Naive B cell (primary cell): ENCODE measurements around the gene INPP5F. TPM values are rescaled to one million over a fixed set of nuclear protein-coding genes. Genes with fewer than 3 reads are reported as not detected.

Source experiments
- ATAC-seq, 2 donors: fragments of 150-1000 bp; cut with Tn5 transposase; 2 replicates each; pipeline ENCODE4 v1.10.0; 2021; ENCODE audit warnings: low read depth in 2 of 2, mild to moderate bottlenecking in 2 of 2, moderate library complexity in 2 of 2
- DNase-seq: peaks from one replicate; pipeline ENCODE4 v3.0.0; 2022
- H3K27ac Mint-ChIP-seq, 6 donors: one replicate each; pipeline ENCODE4 v1.8.0; 2020 to 2022; ENCODE audit warnings: mild to moderate bottlenecking in 6 of 6, mixed read lengths in 6 of 6, moderate library complexity in 5 of 6, inconsistent platforms in 2 of 6
- H3K27me3 Mint-ChIP-seq, 3 donors: one replicate each; pipeline ENCODE4 v1.8.0; 2021 to 2022; ENCODE audit warnings: mixed read lengths in 3 of 3, mild to moderate bottlenecking in 1 of 3
- H3K36me3 Mint-ChIP-seq, 2 donors: one replicate each; pipeline ENCODE4 v1.8.0; 2020 to 2022; ENCODE audit warnings: mixed read lengths in 2 of 2, inconsistent platforms in 1 of 2, mild to moderate bottlenecking in 1 of 2
- H3K4me1 Mint-ChIP-seq, 3 donors: one replicate each; pipeline ENCODE4 v1.8.0; 2020 to 2022; ENCODE audit warnings: mixed read lengths in 3 of 3, inconsistent platforms in 1 of 3, mild to moderate bottlenecking in 1 of 3, moderate library complexity in 1 of 3
- H3K4me3 Mint-ChIP-seq, 8 donors: one replicate each; pipeline ENCODE4 v1.8.0; 2020 to 2022; ENCODE audit warnings: mild to moderate bottlenecking in 8 of 8, mixed read lengths in 8 of 8, moderate library complexity in 8 of 8, inconsistent platforms in 2 of 8
- H3K9me3 Mint-ChIP-seq, 7 donors: one replicate each; pipeline ENCODE4 v1.8.0; 2020 to 2022; ENCODE audit warnings: mixed read lengths in 7 of 7, mild to moderate bottlenecking in 5 of 7, inconsistent platforms in 2 of 7, moderate library complexity in 1 of 7
- polyA plus RNA-seq, 6 donors: library from polyadenylated mRNA; unstranded; fragments of 300-500 nt; fragmentation: Illumina TruSeq; gene quantifications; one replicate each; pipeline ENCODE4 v1.2.3, GENCODE V29; 2021; ENCODE audit warnings: low read depth in 6 of 6

The INPP5F gene
- polyA plus RNA-seq, 6 donors from 2014 or later: 13.0 to 27.1 (median 19.3) TPM

GRCh38 chr10:119805702-119806230 is 79.9 kb downstream of the INPP5F start:
- DNase-seq (no peak), ATAC-seq (no peak)
- peaks cover 0 to 20% (median 9%) of the 10 kb centered on the region in 3 donors for H3K4me1 Mint-ChIP-seq
- H3K4me3 Mint-ChIP-seq: no peak overlapping the region
- H3K36me3 Mint-ChIP-seq: peaks cover 0 to 14% of the 10 kb centered on the region in 2 donors
- peak overlapping the region in 1 of 6 donors; percentile 47 for H3K27ac Mint-ChIP-seq
- no peaks in the 10 kb centered on the region for H3K27me3 Mint-ChIP-seq
- no peaks in the 10 kb centered on the region for H3K9me3 Mint-ChIP-seq

GRCh38 chr10:119806334-119807130 is 80.7 kb downstream of the INPP5F start:
- Mint-ChIP-seq H3K9me3 (no peaks in the 10 kb centered on the region), H3K4me1 (peaks cover 0 to 22% (median 4%) of the 10 kb centered on the region in 3 donors), H3K36me3 (peaks cover 0 to 16% of the 10 kb centered on the region in 2 donors), H3K27ac (peak overlapping the region in 1 of 6 donors; percentile 33), H3K4me3 (no peak overlapping the region), H3K27me3 (no peaks in the 10 kb centered on the region)
- DNase-seq (no peak), ATAC-seq (no peak)

GRCh38 chr10:119807960-119808697 is 82.3 kb downstream of the INPP5F start:
- DNase-seq (peak; percentile 7), ATAC-seq (peak in 1 of 2 donors; percentile 34)
- Mint-ChIP-seq H3K27ac (peak overlapping the region in 2 of 6 donors; percentile 44 to 70), H3K27me3 (no peaks in the 10 kb centered on the region), H3K36me3 (peaks cover 0 to 16% of the 10 kb centered on the region in 2 donors), H3K4me1 (peaks cover 0 to 28% (median 4%) of the 10 kb centered on the region in 3 donors), H3K4me3 (no peak overlapping the region), H3K9me3 (no peaks in the 10 kb centered on the region)

GRCh38 chr10:119811122-119811521 is 85.3 kb downstream of the INPP5F start:
- H3K9me3 Mint-ChIP-seq: no peaks in the 10 kb centered on the region
- no peak overlapping the region for H3K27ac Mint-ChIP-seq
- H3K36me3 Mint-ChIP-seq: peaks cover 0 to 11% of the 10 kb centered on the region in 2 donors
- no peak overlapping the region for H3K4me3 Mint-ChIP-seq
- no peaks in the 10 kb centered on the region for H3K27me3 Mint-ChIP-seq
- ATAC-seq (no peak), DNase-seq (no peak)
- H3K4me1 Mint-ChIP-seq: peaks cover 10 to 46% (median 11%) of the 10 kb centered on the region in 3 donors

- H3K9me3 Mint-ChIP-seq: no peaks in the 10 kb centered on the region
- DNase-seq (no peak), ATAC-seq (no peak)
- no peaks in the 10 kb centered on the region for H3K27me3 Mint-ChIP-seq
- peaks cover 0 to 11% of the 10 kb centered on the region in 2 donors for H3K36me3 Mint-ChIP-seq
- peaks cover 10 to 46% (median 16%) of the 10 kb centered on the region in 3 donors for H3K4me1 Mint-ChIP-seq
- H3K27ac Mint-ChIP-seq: no peak overlapping the region
- H3K4me3 Mint-ChIP-seq: no peak overlapping the region
Observed at GRCh38 chr10:119812684-119813083, 86.8 kb downstream of the INPP5F start.

GRCh38 chr10:119815671-119816070 is 89.8 kb downstream of the INPP5F start:
- Mint-ChIP-seq H3K9me3 (no peaks in the 10 kb centered on the region), H3K36me3 (peaks cover 0 to 11% of the 10 kb centered on the region in 2 donors), H3K27ac (peak overlapping the region in 4 of 6 donors; percentile 32 to 96 (median 56)), H3K4me1 (peaks cover 6 to 34% (median 16%) of the 10 kb centered on the region in 3 donors), H3K27me3 (no peaks in the 10 kb centered on the region), H3K4me3 (no peak overlapping the region)
- DNase-seq (no peak), ATAC-seq (no peak)

- no peaks in the 10 kb centered on the region for H3K27me3 Mint-ChIP-seq
- H3K36me3 Mint-ChIP-seq: peaks cover 0 to 5% of the 10 kb centered on the region in 2 donors
- no peak overlapping the region for H3K27ac Mint-ChIP-seq
- H3K4me1 Mint-ChIP-seq: peaks cover 6 to 20% (median 16%) of the 10 kb centered on the region in 3 donors
- H3K4me3 Mint-ChIP-seq: peak overlapping the region in 5 of 8 donors; percentile 6 to 65 (median 51)
- ATAC-seq (no peak), DNase-seq (no peak)
- H3K9me3 Mint-ChIP-seq: no peaks in the 10 kb centered on the region
Observed at GRCh38 chr10:119817991-119818888, 92.4 kb downstream of the INPP5F start.

- Mint-ChIP-seq H3K27ac (no peak overlapping the region), H3K4me3 (peak overlapping the region in 5 of 8 donors; percentile 6 to 75 (median 51)), H3K36me3 (peaks cover 5 to 9% of the 10 kb centered on the region in 2 donors), H3K27me3 (no peaks in the 10 kb centered on the region), H3K4me1 (peaks cover 6 to 18% (median 16%) of the 10 kb centered on the region in 3 donors), H3K9me3 (no peaks in the 10 kb centered on the region)
- no peak for DNase-seq
- no peak for ATAC-seq
Observed at GRCh38 chr10:119818889-119819270, 93.0 kb downstream of the INPP5F start.

- H3K36me3 Mint-ChIP-seq: peaks cover 13% of the 10 kb centered on the region in 2 donors
- ATAC-seq: no peak
Observed at GRCh38 chr10:119821182-119821581, 95.3 kb downstream of the INPP5F start.

GRCh38 chr10:119824299-119824698 is 98.4 kb downstream of the INPP5F start:
- H3K27ac Mint-ChIP-seq: peak overlapping the region in 1 of 6 donors; percentile 16
- no peak for ATAC-seq
- H3K9me3 Mint-ChIP-seq: no peaks in the 10 kb centered on the region
- H3K27me3 Mint-ChIP-seq: no peaks in the 10 kb centered on the region
- H3K4me1 Mint-ChIP-seq: no peaks in the 10 kb centered on the region
- H3K4me3 Mint-ChIP-seq: no peak overlapping the region
- no peak for DNase-seq
- peaks cover 13 to 17% of the 10 kb centered on the region in 2 donors for H3K36me3 Mint-ChIP-seq

More at GRCh38 chr10:119821182-119821581, 95.3 kb downstream of the INPP5F start:
- no peaks in the 10 kb centered on the region for H3K9me3 Mint-ChIP-seq
- H3K27ac Mint-ChIP-seq: no peak overlapping the region
- no peak overlapping the region for H3K4me3 Mint-ChIP-seq
- no peaks in the 10 kb centered on the region for H3K27me3 Mint-ChIP-seq
- DNase-seq: no peak
- H3K4me1 Mint-ChIP-seq: peaks cover 0 to 5% (median 3%) of the 10 kb centered on the region in 3 donors

GRCh38 chr10:119826771-119827170 is 100.9 kb downstream of the INPP5F start:
- DNase-seq: no peak
- Mint-ChIP-seq H3K4me3 (no peak overlapping the region), H3K27me3 (no peaks in the 10 kb centered on the region), H3K9me3 (no peaks in the 10 kb centered on the region), H3K4me1 (no peaks in the 10 kb centered on the region), H3K27ac (peak overlapping the region in 2 of 6 donors; percentile 7 to 29), H3K36me3 (peaks cover 13 to 21% of the 10 kb centered on the region in 2 donors)
- no peak for ATAC-seq

- Mint-ChIP-seq H3K27ac (peak overlapping the region in 3 of 6 donors; percentile 26 to 62 (median 29)), H3K4me1 (no peaks in the 10 kb centered on the region), H3K9me3 (no peaks in the 10 kb centered on the region), H3K27me3 (no peaks in the 10 kb centered on the region), H3K4me3 (no peak overlapping the region), H3K36me3 (peaks cover 13 to 26% of the 10 kb centered on the region in 2 donors)
- ATAC-seq (no peak), DNase-seq (no peak)
Observed at GRCh38 chr10:119827430-119827829, 101.6 kb downstream of the INPP5F start.
